HEK293 (cell line): ENCODE measurements around the gene SNX33.
"Not testable (repeated sequence)": the region's sequence is repeated elsewhere in the genome, so short reads cannot be mapped to it uniquely, and the experiment has no call there.

Source experiments
- CTCF ChIA-PET: fragments of 350-600 bp; formaldehyde crosslinking; extraction: SDS; loops from one replicate; lab custom pipeline; 2021; ENCODE audit warnings: antibody characterized with exemption; lab: Yijun Ruan, JAX
- POLR2A ChIA-PET: fragments of 300-600 bp; formaldehyde crosslinking; extraction: SDS; loops from one replicate; lab custom pipeline; 2020; ENCODE audit warnings: antibody characterized with exemption, inconsistent platforms; lab: Yijun Ruan, JAX
- H3K27ac ChIP-seq: fragments of 200-500 bp; sonication (Bioruptor generic); 2 replicates; pipeline ENCODE4 v1.5.1; 2014; ENCODE audit warnings: low read depth, low read length, control low read depth, inconsistent platforms; ENCODE audit errors: extremely low read depth
- H3K36me3 ChIP-seq, 2 experiments: fragments of 200-500 bp in 1 of 2; sonication (Bioruptor generic) in 1 of 2; 1 replicate in 1 of 2; 2 replicates in 1 of 2; pipeline ENCODE4 v1.5.1; 2014 to 2017; ENCODE audit warnings: inconsistent platforms in 2 of 2, low read length in 2 of 2; ENCODE audit not compliant: control insufficient read depth in 2 of 2, insufficient read depth in 1 of 2
- H3K4me1 ChIP-seq: fragments of 200-500 bp; sonication (Bioruptor generic); 2 replicates; pipeline ENCODE4 v1.5.1; 2014; ENCODE audit warnings: mild to moderate bottlenecking, low read length, inconsistent platforms; ENCODE audit not compliant: control insufficient read depth, insufficient read depth
- H3K4me3 ChIP-seq: 2 replicates; pipeline ENCODE4 v1.5.1; 2011; ENCODE audit warnings: low read depth, mild to moderate bottlenecking, control low read depth, low read length, moderate library complexity
- H3K9me3 ChIP-seq: fragments of 200-500 bp; sonication (Bioruptor generic); 2 replicates; pipeline ENCODE4 v1.5.1; 2014; ENCODE audit warnings: low read depth, low read length, inconsistent platforms; ENCODE audit not compliant: control insufficient read depth, insufficient read depth
- KLF10 ChIP-seq: fragments of 450-650 bp; IDR thresholded peaks from 2 replicates; pipeline ENCODE4 v1.5.1; 2018; ENCODE audit warnings: missing biosample characterization, mild to moderate bottlenecking, missing genetic modification characterization
- KLF8 ChIP-seq: fragments of 450-650 bp; formaldehyde crosslinking; IDR thresholded peaks from 2 replicates; pipeline ENCODE4 v1.5.1; 2016; ENCODE audit warnings: missing biosample characterization, missing genetic modification characterization
- PRDM10 ChIP-seq: fragments of 450-650 bp; formaldehyde crosslinking; IDR thresholded peaks from 2 replicates; pipeline ENCODE4 v1.5.1; 2016; ENCODE audit warnings: missing biosample characterization, missing genetic modification characterization
- REPIN1 ChIP-seq: fragments of 450-650 bp; formaldehyde crosslinking; IDR thresholded peaks from 2 replicates; pipeline ENCODE4 v1.5.1; 2017; ENCODE audit warnings: missing biosample characterization, missing genetic modification characterization, low read depth
- SCRT2 ChIP-seq: fragments of 450-650 bp; formaldehyde crosslinking; IDR thresholded peaks from 2 replicates; pipeline ENCODE4 v1.5.1; 2016; ENCODE audit warnings: missing biosample characterization, missing genetic modification characterization
- TRIM28 ChIP-seq: IDR thresholded peaks from 2 replicates; pipeline ENCODE4 v1.6.1; 2011; ENCODE audit warnings: low read length, control low read depth, borderline replicate concordance
- TSHZ1 ChIP-seq: fragments of 450-650 bp; formaldehyde crosslinking; IDR thresholded peaks from 2 replicates; pipeline ENCODE4 v1.5.1; 2016; ENCODE audit warnings: missing biosample characterization, missing genetic modification characterization, borderline replicate concordance
- ZNF184 ChIP-seq: fragments of 450-650 bp; IDR thresholded peaks from 2 replicates; pipeline ENCODE4 v1.5.1; 2018; ENCODE audit warnings: missing biosample characterization, mild to moderate bottlenecking, missing genetic modification characterization
- ZNF280D ChIP-seq: fragments of 450-650 bp; formaldehyde crosslinking; IDR thresholded peaks from 2 replicates; pipeline ENCODE4 v1.5.1; 2016; ENCODE audit warnings: missing biosample characterization, missing genetic modification characterization
- ZNF292 ChIP-seq: fragments of 450-650 bp; formaldehyde crosslinking; IDR thresholded peaks from 2 replicates; pipeline ENCODE4 v1.5.1; 2016; ENCODE audit warnings: low read depth, missing biosample characterization, missing genetic modification characterization, borderline replicate concordance
- ZNF394 ChIP-seq: fragments of 450-650 bp; formaldehyde crosslinking; IDR thresholded peaks from 2 replicates; pipeline ENCODE4 v1.5.1; 2016; ENCODE audit warnings: missing biosample characterization, missing genetic modification characterization, mild to moderate bottlenecking, moderate library complexity, borderline replicate concordance
- ZNF416 ChIP-seq: fragments of 450-650 bp; formaldehyde crosslinking; IDR thresholded peaks from 2 replicates; pipeline ENCODE4 v1.5.1; 2016; ENCODE audit warnings: missing biosample characterization, missing genetic modification characterization
- ZNF510 ChIP-seq: fragments of 450-650 bp; formaldehyde crosslinking; IDR thresholded peaks from 2 replicates; pipeline ENCODE4 v1.5.1; 2018; ENCODE audit warnings: mild to moderate bottlenecking, missing genetic modification characterization, missing biosample characterization; ENCODE audit not compliant: insufficient replicate concordance
- ZNF558 ChIP-seq: fragments of 450-650 bp; formaldehyde crosslinking; IDR thresholded peaks from 2 replicates; pipeline ENCODE4 v1.5.1; 2016; ENCODE audit warnings: missing biosample characterization, missing genetic modification characterization
- ZNF645 ChIP-seq: fragments of 450-650 bp; formaldehyde crosslinking; IDR thresholded peaks from 2 replicates; pipeline ENCODE4; 2016; ENCODE audit warnings: missing biosample characterization, missing genetic modification characterization

Gene SNX33

GRCh38 chr15:75625542-75626347 is 22.0 kb upstream of the SNX33 start, which contains the start of gene SNUPN (continued):
- TF ChIP-seq PRDM10, result peak; percentile 100
- no peak; the same call in 1 of the 2 replicates for TF ChIP-seq REPIN1 (tag by site-specific recombination)
- no peak for TF ChIP-seq ZNF645 (tag by site-specific recombination)
- TF ChIP-seq TRIM28, result peak; percentile 37; the same call in 1 of the 2 replicates
- TF ChIP-seq ZNF510, result no peak
- no peak for TF ChIP-seq ZNF292
- TF ChIP-seq KLF10, result peak; percentile 97
- peak; percentile 99 for TF ChIP-seq KLF8 (tag by site-specific recombination)
- TF ChIP-seq TSHZ1 (tag by site-specific recombination), result peak; percentile 44; the same call in 1 of the 2 replicates
- peak; percentile 69; the same call in 1 of the 2 replicates for TF ChIP-seq ZNF394 (tag by site-specific recombination)
- TF ChIP-seq ZNF184 (tag by site-specific recombination), result 0 out of 2 replicates have a peak, but pooled peaks have one; percentile 4
- TF ChIP-seq ZNF558 (tag by site-specific recombination), result no peak; the same call in 1 of the 2 replicates
- no peak for TF ChIP-seq ZNF416 (tag by site-specific recombination)

GRCh38 chr15:75631935-75632334 is 15.8 kb upstream of the SNX33 start:
- TF ChIP-seq ZNF280D (tag by site-specific recombination) (no peak), SCRT2 (tag by site-specific recombination) (peak; percentile 67)
- POLR2A ChIA-PET, result interaction anchor here (0.7 to 1.3 kb wide), 2 partner anchors 8 to 264 kb away, joined by 3 to 5 read pairs; partner anchors contain the start of gene IMP3
- CTCF ChIA-PET, result interaction anchor here (0.6 kb wide), 1 partner anchor 507 kb away, joined by 4 read pairs; no protein-coding TSS in a partner anchor
- Histone ChIP-seq H3K4me1 (no peaks in the 10 kb centered on the region), H3K27ac (no peak overlapping the region), H3K4me3 (no peak overlapping the region), H3K9me3 (no peaks in the 10 kb centered on the region), H3K36me3 (peaks cover 0 to 6% of the 10 kb centered on the region in 2 experiments; a peak in 1 of 3 replicates)

- H3K36me3 ChIP-seq, H3K4me3 ChIP-seq, CTCF ChIA-PET, H3K9me3 ChIP-seq, H3K27ac ChIP-seq, H3K4me1 ChIP-seq: not testable (repeated sequence)
- POLR2A ChIA-PET, result interaction anchor here (1.4 to 1.8 kb wide), 3 partner anchors 13 to 182 kb away, joined by 3 to 7 read pairs (median 5); partner anchors contain the start of gene SNX33
Observed at GRCh38 chr15:75633922-75634321, 13.8 kb upstream of the SNX33 start.
